Aorta (tissue), 5 donors: ENCODE results near the gene ADCYAP1R1. TPM values are rescaled to one million over a fixed set of nuclear protein-coding genes. Genes with fewer than 3 reads are reported as not detected.

Experiments used
- ATAC-seq: fragments of 200-7000 bp; cut with Tn5 transposase; one replicate; pipeline ENCODE4 v1.9.1; 2022; ENCODE audit warnings: moderate library complexity; ENCODE audit not compliant: low FRiP score
- DNase-seq, 2 donors: peaks; one replicate each; pipeline ENCODE4 v3.0.0-alpha.2; 2020
- H3K27ac ChIP-seq, 2 donors: one replicate each; pipeline ENCODE4 v1.5.1; 2013; ENCODE audit warnings: low read length in 2 of 2, mild to moderate bottlenecking in 2 of 2, moderate library complexity in 2 of 2, control low read depth in 1 of 2, inconsistent platforms in 1 of 2, low read depth in 1 of 2
- H3K27me3 ChIP-seq, 2 donors: one replicate each; pipeline ENCODE4 v1.6.1; 2013; ENCODE audit warnings: control low read depth in 1 of 2, low read length in 1 of 2, mild to moderate bottlenecking in 1 of 2, moderate library complexity in 1 of 2; ENCODE audit not compliant: insufficient read depth in 2 of 2, control insufficient read depth in 1 of 2
- H3K36me3 ChIP-seq, 2 donors: one replicate each; pipeline ENCODE4 v1.6.1; 2013; ENCODE audit warnings: control low read depth in 1 of 2, low read length in 1 of 2, mild to moderate bottlenecking in 1 of 2; ENCODE audit not compliant: insufficient read depth in 2 of 2, control insufficient read depth in 1 of 2
- H3K4me1 ChIP-seq, 2 donors: one replicate each; pipeline ENCODE4 v1.6.1; 2013; ENCODE audit warnings: low read length in 2 of 2, control low read depth in 1 of 2, mild to moderate bottlenecking in 1 of 2, moderate library complexity in 1 of 2; ENCODE audit not compliant: insufficient read depth in 2 of 2, control insufficient read depth in 1 of 2
- H3K4me3 ChIP-seq, 2 donors: one replicate each; pipeline ENCODE4 v1.5.1; 2013; ENCODE audit warnings: low read length in 2 of 2, control low read depth in 1 of 2, mild to moderate bottlenecking in 1 of 2
- H3K9me3 ChIP-seq: one replicate; pipeline ENCODE4 v1.6.1; 2013; ENCODE audit warnings: mild to moderate bottlenecking, low read length; ENCODE audit not compliant: control insufficient read depth
- WGBS, 2 donors: extraction: QIAGEN DNeasy Blood & Tissue Kit; methylation state at CpG; one replicate each; pipeline ENCODE4 v1.1.7; 2013; 5-methylcytosine and 5-hydroxymethylcytosine counted together
- intact Hi-C, 2 donors: fragments of 100-400 bp; cut with DNase I; formaldehyde crosslinking; loops; one replicate each; pipeline versions ENCODE4 v1.14.2 to v1.15.0; 2022
- polyA plus RNA-seq, 2 donors: library from polyadenylated mRNA; stranded (reverse); fragments of 200-250 nt; gene quantifications; one replicate each; pipeline ENCODE4 v1.2.3, GENCODE V29; 2013
- total RNA-seq, 2 donors: library from RNA; stranded (reverse); fragmentation: NEBNext Ultra II Directional; extraction: Animal tissue kit (Norgen Biotek cat#: 25700); gene quantifications; one replicate each; pipeline ENCODE4 v1.2.1, GENCODE V29; 2021
- donor health status: healthy with polysubstance abuse.
- donor health status: Bipolar disorder and iron deficiency.
- donor health status: DM: no; HTN: no; CAD: no.
- donor health status: DM: no; HTN: no; CAD: no.
- donor health status: DM: yes; HTN: yes; CAD: no.

ADCYAP1R1 gene
- total and polyA plus RNA-seq, 4 donors: 1.1 to 6.1 TPM; not detected in 2

GRCh38 chr7:31076051-31076450 lies 23.9 kb downstream of the ADCYAP1R1 start:
- H3K4me3 ChIP-seq: no peak overlapping the region
- H3K27me3 ChIP-seq: no peaks in the 10 kb centered on the region
- 86 to 88% methylated on average over 8 of the region's 8 CpGs for WGBS, 2 donors
- no peak overlapping the region for H3K27ac ChIP-seq
- H3K36me3 ChIP-seq: no peaks in the 10 kb centered on the region
- no peaks in the 10 kb centered on the region for H3K9me3 ChIP-seq
- no peak for ATAC-seq
- H3K4me1 ChIP-seq: no peaks in the 10 kb centered on the region
- intact Hi-C loops: no loop called here
- peak in 1 of 2 donors; percentile 51 for DNase-seq

DNA sequence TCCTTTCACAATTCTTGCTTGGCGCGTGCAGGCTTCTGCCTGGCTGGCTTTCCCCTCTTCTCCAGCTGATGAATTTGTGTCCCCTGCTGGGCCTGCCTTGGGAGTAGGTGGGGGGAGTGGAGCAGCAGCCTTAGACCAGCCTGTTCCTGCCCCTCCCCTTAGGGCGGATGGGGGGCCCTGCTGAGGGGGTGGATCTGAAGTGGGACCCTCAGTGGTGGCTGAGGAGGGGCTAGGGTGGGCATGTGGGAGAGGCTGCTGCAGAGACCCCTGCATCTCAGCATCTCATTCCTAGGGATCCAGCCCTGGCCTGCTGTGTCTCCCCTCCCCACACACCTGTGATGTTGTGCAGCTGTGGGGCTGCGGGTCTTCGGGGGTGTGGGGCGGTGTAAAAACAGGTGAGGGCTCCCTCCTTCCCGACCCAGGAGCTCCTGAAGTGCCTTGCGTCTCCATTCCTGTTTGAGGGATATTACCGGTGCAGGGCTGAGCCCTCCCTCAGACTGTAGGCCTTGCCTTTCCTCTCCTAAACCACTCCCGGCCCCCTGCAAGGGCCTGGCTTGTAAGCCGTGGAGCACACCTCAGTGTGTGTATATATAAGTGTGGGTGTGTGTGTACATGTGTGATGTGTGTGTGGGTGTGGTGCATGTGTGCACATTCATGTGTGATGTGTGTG lies 24.7 kb downstream of the ADCYAP1R1 start:
- intact Hi-C loops: no loop called here
- peak in 1 of 2 donors; percentile 44 for DNase-seq
- Histone ChIP-seq H3K27me3 (no peaks in the 10 kb centered on the region), H3K9me3 (no peaks in the 10 kb centered on the region), H3K4me1 (no peaks in the 10 kb centered on the region), H3K36me3 (no peaks in the 10 kb centered on the region), H3K4me3 (no peak overlapping the region), H3K27ac (no peak overlapping the region)
- 85% methylated on average over 11 of the region's 11 CpGs for WGBS, 2 donors
- ATAC-seq: no peak

GRCh38 chr7:31077484-31078362 lies 25.6 kb downstream of the ADCYAP1R1 start:
- peak in 1 of 2 donors; percentile 61 for DNase-seq
- no peaks in the 10 kb centered on the region for H3K27me3 ChIP-seq
- no peaks in the 10 kb centered on the region for H3K36me3 ChIP-seq
- H3K4me1 ChIP-seq: no peaks in the 10 kb centered on the region
- no peak overlapping the region for H3K27ac ChIP-seq
- intact Hi-C loops: no loop called here
- WGBS, 2 donors: 84 to 87% methylated on average over 10 of the region's 10 CpGs
- H3K9me3 ChIP-seq: no peaks in the 10 kb centered on the region
- H3K4me3 ChIP-seq: no peak overlapping the region
- no peak for ATAC-seq

- ATAC-seq (no peak), DNase-seq (peak in 1 of 2 donors; percentile 60)
- Histone ChIP-seq H3K4me1 (no peaks in the 10 kb centered on the region), H3K9me3 (no peaks in the 10 kb centered on the region), H3K36me3 (no peaks in the 10 kb centered on the region), H3K27ac (no peak overlapping the region), H3K27me3 (no peaks in the 10 kb centered on the region), H3K4me3 (no peak overlapping the region)
- 89% methylated on average over 24 of the region's 24 CpGs for WGBS, 2 donors
- intact Hi-C loops: no loop called here
These were observed 26.4 kb downstream of the ADCYAP1R1 start for GRCh38 chr7:31078363-31078990.

- Histone ChIP-seq H3K4me3 (no peak overlapping the region), H3K27me3 (no peaks in the 10 kb centered on the region), H3K36me3 (no peaks in the 10 kb centered on the region), H3K4me1 (no peaks in the 10 kb centered on the region), H3K27ac (no peak overlapping the region), H3K9me3 (no peaks in the 10 kb centered on the region)
- no peak for ATAC-seq
- 68 to 71% methylated on average over 11 of the region's 11 CpGs for WGBS, 2 donors
- DNase-seq: peak in 1 of 2 donors; percentile 69
- intact Hi-C loops: no loop called here
These were observed 27.2 kb downstream of the ADCYAP1R1 start for GRCh38 chr7:31079126-31079823.

- H3K4me1 ChIP-seq: no peaks in the 10 kb centered on the region
- intact Hi-C loops: no loop called here
- no peaks in the 10 kb centered on the region for H3K27me3 ChIP-seq
- no peak overlapping the region for H3K27ac ChIP-seq
- H3K36me3 ChIP-seq: no peaks in the 10 kb centered on the region
- DNase-seq: no peak
- H3K4me3 ChIP-seq: no peak overlapping the region
- no peak for ATAC-seq
- WGBS, 2 donors: 32 to 54% methylated on average over 6 of the region's 6 CpGs
- no peaks in the 10 kb centered on the region for H3K9me3 ChIP-seq
These were observed 27.9 kb downstream of the ADCYAP1R1 start for GRCh38 chr7:31079824-31080511.

- DNase-seq (peak in 1 of 2 donors; percentile 5), ATAC-seq (no peak)
- Histone ChIP-seq H3K4me3 (no peak overlapping the region), H3K36me3 (no peaks in the 10 kb centered on the region), H3K27ac (no peak overlapping the region), H3K4me1 (no peaks in the 10 kb centered on the region), H3K27me3 (no peaks in the 10 kb centered on the region), H3K9me3 (no peaks in the 10 kb centered on the region)
- WGBS, 2 donors: 52 to 60% methylated on average over 6 of the region's 6 CpGs
- intact Hi-C loops: no loop called here
These were observed 28.7 kb downstream of the ADCYAP1R1 start for GRCh38 chr7:31080763-31081162.

- Histone ChIP-seq H3K4me3 (no peak overlapping the region), H3K9me3 (no peaks in the 10 kb centered on the region), H3K4me1 (no peaks in the 10 kb centered on the region), H3K27ac (no peak overlapping the region), H3K27me3 (no peaks in the 10 kb centered on the region), H3K36me3 (no peaks in the 10 kb centered on the region)
- WGBS, 2 donors: 81% methylated on average over 12 of the region's 12 CpGs
- DNase-seq (peak in 1 of 2 donors; percentile 20), ATAC-seq (no peak)
- intact Hi-C loops: no loop called here
These were observed 29.9 kb downstream of the ADCYAP1R1 start for GRCh38 chr7:31082017-31082416.
